ENCODE data around the gene GRK5.

GRCh38 chr10:119319161-119319919 lies 112.0 kb downstream of the GRK5 start:
- TF ChIP-seq CTCF (IDR thresholded peaks at IDR 0.05) (no peak), ZFX (IDR thresholded peaks at IDR 0.05; ENCODE audit: borderline replicate concordance) (no peak)
